Endodermal cell (in vitro differentiated cells): ENCODE results near the gene HP. TPM values are rescaled to one million over a fixed set of nuclear protein-coding genes. Genes with fewer than 3 reads are reported as not detected.

Source experiments
- DNase-seq: peaks from one replicate; pipeline ENCODE4 v3.0.0-alpha.2; 2017
- H3K27ac ChIP-seq: 2 replicates; pipeline ENCODE4 v1.5.1; 2013; ENCODE audit warnings: mild to moderate bottlenecking, low read depth, low read length, moderate library complexity
- H3K27me3 ChIP-seq: 2 replicates; pipeline ENCODE4 v1.6.1; 2013; ENCODE audit warnings: mild to moderate bottlenecking, low read length, moderate library complexity; ENCODE audit not compliant: insufficient read depth, control insufficient read depth, poor library complexity, severe bottlenecking
- H3K36me3 ChIP-seq: 2 replicates; pipeline ENCODE4 v1.7.0; 2013; ENCODE audit warnings: mild to moderate bottlenecking, low read length, moderate library complexity; ENCODE audit not compliant: control insufficient read depth, insufficient read depth
- H3K4me1 ChIP-seq: one replicate; pipeline ENCODE4 v1.7.0; 2013; ENCODE audit warnings: low read length; ENCODE audit not compliant: control insufficient read depth, insufficient read depth
- H3K4me3 ChIP-seq: 2 replicates; pipeline ENCODE4 v1.5.1; 2013; ENCODE audit warnings: mild to moderate bottlenecking, low read length, moderate library complexity
- H3K9ac ChIP-seq: 2 replicates; pipeline ENCODE4 v1.6.1; 2013; ENCODE audit warnings: mild to moderate bottlenecking, low read length, moderate library complexity; ENCODE audit not compliant: poor library complexity, severe bottlenecking; ENCODE audit errors: extremely low read depth
- H3K9me3 ChIP-seq: 2 replicates; pipeline ENCODE4 v1.6.1; 2013; ENCODE audit warnings: mild to moderate bottlenecking, low read length, moderate library complexity; ENCODE audit not compliant: control insufficient read depth
- H3K27ac Mint-ChIP-seq: 2 replicates; pipeline ENCODE4 v1.8.0; 2020; ENCODE audit warnings: mixed read lengths
- H3K27me3 Mint-ChIP-seq: 2 replicates; pipeline ENCODE4 v1.8.0; 2021; ENCODE audit warnings: mild to moderate bottlenecking, mixed read lengths; ENCODE audit not compliant: insufficient read depth
- H3K36me3 Mint-ChIP-seq: 2 replicates; pipeline ENCODE4 v1.8.0; 2020; ENCODE audit warnings: low read depth, mixed read lengths
- H3K4me1 Mint-ChIP-seq: 2 replicates; pipeline ENCODE4 v1.8.0; 2020; ENCODE audit warnings: mixed read lengths
- H3K4me3 Mint-ChIP-seq: 2 replicates; pipeline ENCODE4 v1.8.0; 2020; ENCODE audit warnings: mild to moderate bottlenecking, moderate library complexity, mixed read lengths
- H3K9me3 Mint-ChIP-seq: 2 replicates; pipeline ENCODE4 v1.8.0; 2020; ENCODE audit warnings: mild to moderate bottlenecking, mixed read lengths
- WGBS, 2 experiments: methylation state at CpG; one replicate each; pipeline versions ENCODE4 v1.1.5 to v1.1.7; 2013; ENCODE audit warnings: missing lambda C conversion rate in 2 of 2, mixed read lengths in 1 of 2; ENCODE audit not compliant: insufficient coverage in 1 of 2, insufficient read length in 1 of 2; 5-methylcytosine and 5-hydroxymethylcytosine counted together
- total RNA-seq, 2 donors: library from RNA; stranded (reverse); fragmentation: NEBNext Ultra II Directional in 1 of 2; extraction: Animal tissue kit (Norgen Biotek cat#: 25700) in 1 of 2; gene quantifications; 2 replicates in 1 of 2; 3 replicates in 1 of 2; pipeline ENCODE4 v1.2.1, GENCODE V29; 2021
- TF ChIP-seq, protein P1 (sequence below): fragments of 200-600 bp; sonication (generic); conservative IDR thresholded peaks from 2 replicates; pipeline ENCODE4 v1.5.0; 2021; ENCODE audit warnings: antibody characterized with exemption, mild to moderate bottlenecking

The HP gene
- total RNA-seq, 2 donors from 2014 or later = 3.9 to 9.5 TPM

- no peak for DNase-seq
- no peak overlapping the region for H3K4me3 Mint-ChIP-seq
- peaks cover 35% of the 10 kb centered on the region for H3K36me3 Mint-ChIP-seq
- no peaks in the 10 kb centered on the region for H3K9me3 Mint-ChIP-seq
- Histone ChIP-seq H3K9me3 (no peaks in the 10 kb centered on the region), H3K27ac (no peak overlapping the region), H3K36me3 (peaks cover 35% of the 10 kb centered on the region), H3K4me1 (peaks cover 12% of the 10 kb centered on the region), H3K27me3 (no peaks in the 10 kb centered on the region), H3K9ac (no peak overlapping the region), H3K4me3 (no peak overlapping the region)
- TF ChIP-seq, protein P1, sequence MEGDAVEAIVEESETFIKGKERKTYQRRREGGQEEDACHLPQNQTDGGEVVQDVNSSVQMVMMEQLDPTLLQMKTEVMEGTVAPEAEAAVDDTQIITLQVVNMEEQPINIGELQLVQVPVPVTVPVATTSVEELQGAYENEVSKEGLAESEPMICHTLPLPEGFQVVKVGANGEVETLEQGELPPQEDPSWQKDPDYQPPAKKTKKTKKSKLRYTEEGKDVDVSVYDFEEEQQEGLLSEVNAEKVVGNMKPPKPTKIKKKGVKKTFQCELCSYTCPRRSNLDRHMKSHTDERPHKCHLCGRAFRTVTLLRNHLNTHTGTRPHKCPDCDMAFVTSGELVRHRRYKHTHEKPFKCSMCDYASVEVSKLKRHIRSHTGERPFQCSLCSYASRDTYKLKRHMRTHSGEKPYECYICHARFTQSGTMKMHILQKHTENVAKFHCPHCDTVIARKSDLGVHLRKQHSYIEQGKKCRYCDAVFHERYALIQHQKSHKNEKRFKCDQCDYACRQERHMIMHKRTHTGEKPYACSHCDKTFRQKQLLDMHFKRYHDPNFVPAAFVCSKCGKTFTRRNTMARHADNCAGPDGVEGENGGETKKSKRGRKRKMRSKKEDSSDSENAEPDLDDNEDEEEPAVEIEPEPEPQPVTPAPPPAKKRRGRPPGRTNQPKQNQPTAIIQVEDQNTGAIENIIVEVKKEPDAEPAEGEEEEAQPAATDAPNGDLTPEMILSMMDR = no peak
- no peak overlapping the region for H3K27ac Mint-ChIP-seq
- peaks cover 13% of the 10 kb centered on the region for H3K4me1 Mint-ChIP-seq
- 94 to 96% methylated on average over 7 to 9 of the region's 9 CpGs for WGBS, 2 experiments
- no peaks in the 10 kb centered on the region for H3K27me3 Mint-ChIP-seq
Observed at GRCh38 chr16:72018470-72018869, 35.8 kb upstream of the HP start.

- H3K36me3 Mint-ChIP-seq = peaks cover 46% of the 10 kb centered on the region
- H3K27ac Mint-ChIP-seq = no peak overlapping the region
Observed at GRCh38 chr16:72021043-72021442, 33.3 kb upstream of the HP start.

GRCh38 chr16:72022127-72022526 lies 32.2 kb upstream of the HP start:
- Histone ChIP-seq H3K9me3 (no peaks in the 10 kb centered on the region), H3K27ac (no peak overlapping the region), H3K4me1 (peaks cover 3% of the 10 kb centered on the region), H3K4me3 (no peak overlapping the region), H3K9ac (no peak overlapping the region), H3K36me3 (peaks cover 34% of the 10 kb centered on the region), H3K27me3 (no peaks in the 10 kb centered on the region)
- H3K36me3 Mint-ChIP-seq = peaks cover 36% of the 10 kb centered on the region
- H3K9me3 Mint-ChIP-seq = no peaks in the 10 kb centered on the region
- TF ChIP-seq, protein P1 = no peak
- WGBS, 2 experiments = 95% methylated on average over 13 of the region's 13 CpGs
- no peak overlapping the region for H3K27ac Mint-ChIP-seq
- no peak for DNase-seq
- no peak overlapping the region for H3K4me3 Mint-ChIP-seq
- no peaks in the 10 kb centered on the region for H3K27me3 Mint-ChIP-seq
- peaks cover 3% of the 10 kb centered on the region for H3K4me1 Mint-ChIP-seq

More at GRCh38 chr16:72021043-72021442, 33.3 kb upstream of the HP start:
- Histone ChIP-seq H3K27me3 (no peaks in the 10 kb centered on the region), H3K27ac (no peak overlapping the region), H3K4me3 (no peak overlapping the region), H3K9ac (no peak overlapping the region), H3K4me1 (peaks cover 3% of the 10 kb centered on the region), H3K36me3 (peaks cover 36% of the 10 kb centered on the region), H3K9me3 (no peaks in the 10 kb centered on the region)
- Mint-ChIP-seq H3K4me1 (peaks cover 3% of the 10 kb centered on the region), H3K9me3 (no peaks in the 10 kb centered on the region), H3K27me3 (no peaks in the 10 kb centered on the region), H3K4me3 (no peak overlapping the region)
- TF ChIP-seq, protein P1 = peak; percentile 92
- DNase-seq = peak; percentile 91
- WGBS, 2 experiments = 83 to 90% methylated on average over 10 to 15 of the region's 15 CpGs
